ENCODE results near the gene ZNF423.
"Not testable (repeated sequence)": the region's sequence is repeated elsewhere in the genome, so short reads cannot be mapped to it uniquely, and the experiment has no call there.

The ZNF423 gene

GRCh38 chr16:49575346-49576172, 280.4 kb downstream of the ZNF423 start:
- no peak for DNase-seq

GRCh38 chr16:49574826-49575225, 281.1 kb downstream of the ZNF423 start:
- DNase-seq = no peak

GRCh38 chr16:49567950-49568349, 288.0 kb downstream of the ZNF423 start:
- no peak for DNase-seq

- no peak for DNase-seq
Observed at GRCh38 chr16:49566432-49566831, 289.5 kb downstream of the ZNF423 start.

GRCh38 chr16:49564496-49565229, 291.2 kb downstream of the ZNF423 start:
- peak; percentile 76 for DNase-seq

GRCh38 chr16:49563666-49564065, 292.2 kb downstream of the ZNF423 start:
- no peak for DNase-seq

- DNase-seq = not testable (repeated sequence)
Observed at GRCh38 chr16:49562894-49563293, 293.0 kb downstream of the ZNF423 start.

GRCh38 chr16:49562228-49562627, 293.7 kb downstream of the ZNF423 start:
- DNase-seq = no peak

- DNase-seq = no peak
Observed at GRCh38 chr16:49560004-49560830, 295.7 kb downstream of the ZNF423 start.

- no peak for DNase-seq
Observed at GRCh38 chr16:49559242-49559641, 296.7 kb downstream of the ZNF423 start.

GRCh38 chr16:49558451-49558850, 297.5 kb downstream of the ZNF423 start:
- DNase-seq = no peak

- peak; percentile 90 for DNase-seq
Observed at GRCh38 chr16:49556606-49557446, 299.1 kb downstream of the ZNF423 start.

- DNase-seq = no peak
Observed at GRCh38 chr16:49556249-49556605, 299.7 kb downstream of the ZNF423 start.

- DNase-seq = no peak
Observed at GRCh38 chr16:49554681-49555080, 301.2 kb downstream of the ZNF423 start.

GRCh38 chr16:49552313-49552928, 303.5 kb downstream of the ZNF423 start:
- no peak for DNase-seq

- DNase-seq = no peak
Observed at GRCh38 chr16:49550666-49551065, 305.2 kb downstream of the ZNF423 start.

- DNase-seq = no peak
Observed at GRCh38 chr16:49550140-49550539, 305.8 kb downstream of the ZNF423 start.

- peak; percentile 63 for DNase-seq
Observed at GRCh38 chr16:49548325-49548970, 307.5 kb downstream of the ZNF423 start.

GRCh38 chr16:49547448-49547847, 308.5 kb downstream of the ZNF423 start:
- DNase-seq = peak; percentile 88

- no peak for DNase-seq
Observed at GRCh38 chr16:49546735-49547134, 309.2 kb downstream of the ZNF423 start.

GRCh38 chr16:49545741-49546448, 310.0 kb downstream of the ZNF423 start:
- peak; percentile 10 for DNase-seq

Data from NCI-H146 (cell line).